Measurements from ENCODE around the gene GUCA2A.
"Not testable (repeated sequence)": the region's sequence is repeated elsewhere in the genome, so short reads cannot be mapped to it uniquely, and the experiment has no call there.

The GUCA2A gene

GRCh38 chr1:42164551-42165420, at the start of gene GUCA2A:
Gene GUCA2A (minus strand): TSS chr1:42164745. CDS start chr1:42164712, 33 bp downstream.
- no peak for DNase-seq (ENCODE audit: low read depth)

- no peak for DNase-seq (ENCODE audit: low read depth)
These were observed 46.7 kb upstream of the GUCA2A start for GRCh38 chr1:42211224-42211623.

- no peak for DNase-seq (ENCODE audit: low read depth)
These were observed 46.0 kb upstream of the GUCA2A start for GRCh38 chr1:42210421-42211133.

- DNase-seq (ENCODE audit: low read depth) = no peak
These were observed 45.1 kb upstream of the GUCA2A start for GRCh38 chr1:42209526-42210251.

- DNase-seq (ENCODE audit: low read depth) = not testable (repeated sequence)
These were observed 42.4 kb upstream of the GUCA2A start for GRCh38 chr1:42206930-42207329.

- DNase-seq (ENCODE audit: low read depth) = no peak
These were observed 41.6 kb upstream of the GUCA2A start for GRCh38 chr1:42206164-42206563.

GRCh38 chr1:42201986-42202385, 37.4 kb upstream of the GUCA2A start:
- DNase-seq (ENCODE audit: low read depth) = no peak

- DNase-seq (ENCODE audit: low read depth) = no peak
These were observed 33.7 kb upstream of the GUCA2A start for GRCh38 chr1:42198251-42198650.

GRCh38 chr1:42195841-42196240, 31.3 kb upstream of the GUCA2A start:
- DNase-seq (ENCODE audit: low read depth) = no peak

GRCh38 chr1:42192106-42192505, 27.6 kb upstream of the GUCA2A start:
- no peak for DNase-seq (ENCODE audit: low read depth)

- no peak for DNase-seq (ENCODE audit: low read depth)
These were observed 26.8 kb upstream of the GUCA2A start for GRCh38 chr1:42191319-42191718.

GRCh38 chr1:42189931-42190853, 25.6 kb upstream of the GUCA2A start:
- DNase-seq (ENCODE audit: low read depth) = no peak

- DNase-seq (ENCODE audit: low read depth) = no peak
These were observed 21.6 kb upstream of the GUCA2A start for GRCh38 chr1:42186152-42186551.

- DNase-seq (ENCODE audit: low read depth) = no peak
These were observed 20.1 kb upstream of the GUCA2A start for GRCh38 chr1:42184616-42185015.

- DNase-seq (ENCODE audit: low read depth) = no peak
These were observed 19.4 kb upstream of the GUCA2A start for GRCh38 chr1:42183957-42184268.

- no peak for DNase-seq (ENCODE audit: low read depth)
These were observed 18.8 kb upstream of the GUCA2A start for GRCh38 chr1:42183210-42183956.

GRCh38 chr1:42181687-42182086, 17.1 kb upstream of the GUCA2A start:
- no peak for DNase-seq (ENCODE audit: low read depth)

- no peak for DNase-seq (ENCODE audit: low read depth)
These were observed 15.4 kb upstream of the GUCA2A start for GRCh38 chr1:42179900-42180329.

GRCh38 chr1:42179275-42179674, 14.7 kb upstream of the GUCA2A start:
- DNase-seq (ENCODE audit: low read depth) = no peak

GRCh38 chr1:42178249-42178648, 13.7 kb upstream of the GUCA2A start:
- DNase-seq (ENCODE audit: low read depth) = no peak

GRCh38 chr1:42177541-42177981, 13.0 kb upstream of the GUCA2A start:
- DNase-seq (ENCODE audit: low read depth) = no peak
